Breast epithelium (tissue), 3 donors: ENCODE data around the gene CLGN.

Experiments used
- CTCF ChIP-seq, 3 donors: fragments of 450-650 bp; IDR thresholded peaks; one replicate each; pipeline ENCODE4 v1.5.1; 2016 to 2017; ENCODE audit warnings: antibody characterized with exemption in 3 of 3, mild to moderate bottlenecking in 3 of 3, moderate library complexity in 3 of 3
- POLR2A ChIP-seq: fragments of 450-650 bp; IDR thresholded peaks from one replicate; pipeline ENCODE4 v1.6.1; 2016; ENCODE audit warnings: antibody characterized with exemption, mild to moderate bottlenecking, moderate library complexity
- POLR2AphosphoS5 ChIP-seq, 3 donors: sonication (generic); formaldehyde crosslinking; IDR thresholded peaks; one replicate each; pipeline ENCODE4 v1.6.1; 2017; ENCODE audit warnings: antibody characterized with exemption in 3 of 3

- no peak for TF ChIP-seq POLR2AphosphoS5 (IDR thresholded peaks at IDR 0.05)
- TF ChIP-seq CTCF (IDR thresholded peaks at IDR 0.05): no peak
- TF ChIP-seq POLR2A: no peak
Measured at GRCh38 chr4:140466146-140466545, 38.7 kb upstream of the CLGN start.
